GM11168 (cell line): ENCODE data around the gene COL21A1.
"Not testable (repeated sequence)": the region's sequence is repeated elsewhere in the genome, so short reads cannot be mapped to it uniquely, and the experiment has no call there.

ENCODE experiments used
- in situ Hi-C: fragments of 300-500 bp; cut with MboI; formaldehyde crosslinking; loops from one replicate; pipeline ENCODE4 v1.12.0; 2022; ENCODE audit warnings: low sequenced_read_pairs; ENCODE audit not compliant: unreplicated experiment

The COL21A1 gene

DNA sequence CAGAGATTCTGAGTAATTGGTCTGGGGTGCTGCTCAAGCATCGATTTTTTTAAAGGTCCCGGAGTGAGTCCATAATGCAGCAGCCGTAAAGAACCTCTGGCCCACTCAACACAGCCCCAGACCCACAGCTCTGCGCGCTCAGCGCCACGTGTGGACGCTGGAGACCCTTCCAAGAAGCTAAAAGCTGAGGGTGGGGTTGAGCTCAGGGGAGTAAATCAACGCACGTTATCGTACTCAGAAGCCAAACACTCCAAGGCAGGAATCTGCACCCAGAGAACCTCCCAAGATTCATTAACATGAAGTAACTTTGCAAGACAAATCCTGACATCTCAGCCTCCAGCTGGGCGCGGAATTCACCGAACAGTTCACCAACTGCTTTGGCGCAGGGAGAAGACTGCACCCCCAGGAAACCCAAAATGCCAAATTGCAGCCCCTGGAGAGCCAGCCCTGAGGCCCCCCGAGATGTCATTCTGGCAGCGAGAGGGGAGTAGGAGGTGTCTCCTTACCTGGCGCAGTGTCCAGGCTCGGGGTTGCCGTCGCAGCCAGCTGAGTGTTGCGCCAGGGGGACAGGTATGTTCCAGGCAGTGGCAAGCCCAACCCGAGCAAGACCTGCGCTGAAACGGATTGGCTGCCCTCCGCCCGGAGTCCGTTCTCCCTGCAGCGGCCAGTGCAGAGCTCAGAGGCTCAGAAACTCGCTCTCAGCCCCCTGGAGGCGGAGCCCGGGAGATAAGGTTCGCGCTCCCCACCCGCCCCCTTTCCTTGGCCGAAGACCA lies at the start of gene COL21A1:
Gene COL21A1, minus strand, starts transcription at position 700 of the 773 bp plus-strand sequence. CDS start 64,962 bp downstream, outside the sequence.
- in situ Hi-C loops = no loop called here

- in situ Hi-C loops = loop anchor here (25.0 kb wide), 1 partner anchor 306 kb away; no protein-coding TSS in a partner anchor
These were observed 46.4 kb upstream of the COL21A1 start for GRCh38 chr6:56293781-56294180.

GRCh38 chr6:56292505-56293181 lies 45.3 kb upstream of the COL21A1 start:
- in situ Hi-C loops = loop anchor here (25.0 kb wide), 1 partner anchor 305 kb away; no protein-coding TSS in a partner anchor

GRCh38 chr6:56291302-56291917 lies 44.0 kb upstream of the COL21A1 start:
- in situ Hi-C loops = loop anchor here (25.0 kb wide), 1 partner anchor 304 kb away; no protein-coding TSS in a partner anchor

- in situ Hi-C loops = loop anchor here (25.0 kb wide), 1 partner anchor 302 kb away; no protein-coding TSS in a partner anchor
These were observed 42.3 kb upstream of the COL21A1 start for GRCh38 chr6:56289721-56290120.

DNA sequence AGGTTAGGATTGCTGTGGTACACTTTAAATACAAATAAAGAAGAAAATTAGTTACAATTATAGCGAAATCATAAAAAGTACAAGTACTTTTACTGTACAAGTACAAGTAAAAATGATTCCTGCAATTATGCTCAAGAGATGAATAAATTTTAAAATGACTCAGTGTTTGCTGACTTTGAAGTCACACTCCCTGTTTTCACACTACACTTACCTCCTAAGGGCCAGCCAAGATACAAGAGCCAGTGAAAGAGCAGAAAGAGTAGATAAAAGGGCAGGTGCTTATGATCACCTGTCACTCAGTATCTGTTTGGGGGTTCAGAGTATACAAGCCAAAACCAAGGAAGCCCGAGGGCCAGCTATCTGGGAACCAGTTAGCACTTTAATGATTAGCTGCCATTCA lies 41.0 kb upstream of the COL21A1 start:
- in situ Hi-C loops = loop anchor here (25.0 kb wide), 1 partner anchor 301 kb away; no protein-coding TSS in a partner anchor

- in situ Hi-C loops = loop anchor here (25.0 kb wide), 1 partner anchor 295 kb away; no protein-coding TSS in a partner anchor
These were observed 35.0 kb upstream of the COL21A1 start for GRCh38 chr6:56282391-56282790.

DNA sequence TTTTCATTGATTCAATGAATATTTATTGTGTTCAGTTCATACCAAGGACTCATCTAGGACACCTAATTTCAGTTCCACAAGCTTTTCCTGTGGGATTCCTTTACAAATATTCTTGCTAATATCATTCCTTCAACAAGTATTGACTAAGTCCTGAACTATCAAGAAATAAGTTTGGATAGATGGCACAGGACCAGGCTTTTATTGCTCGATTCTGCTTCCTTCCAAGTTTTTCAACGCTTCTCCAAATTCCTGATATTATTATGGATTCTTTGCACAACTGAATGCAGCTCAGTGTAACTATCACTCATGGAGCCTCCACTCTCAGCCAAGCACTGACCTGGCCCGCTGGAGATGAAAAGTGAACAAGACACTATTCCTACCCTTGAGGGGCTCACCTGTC lies 32.7 kb upstream of the COL21A1 start:
- in situ Hi-C loops = loop anchor here (25.0 kb wide), 1 partner anchor 293 kb away; no protein-coding TSS in a partner anchor

DNA sequence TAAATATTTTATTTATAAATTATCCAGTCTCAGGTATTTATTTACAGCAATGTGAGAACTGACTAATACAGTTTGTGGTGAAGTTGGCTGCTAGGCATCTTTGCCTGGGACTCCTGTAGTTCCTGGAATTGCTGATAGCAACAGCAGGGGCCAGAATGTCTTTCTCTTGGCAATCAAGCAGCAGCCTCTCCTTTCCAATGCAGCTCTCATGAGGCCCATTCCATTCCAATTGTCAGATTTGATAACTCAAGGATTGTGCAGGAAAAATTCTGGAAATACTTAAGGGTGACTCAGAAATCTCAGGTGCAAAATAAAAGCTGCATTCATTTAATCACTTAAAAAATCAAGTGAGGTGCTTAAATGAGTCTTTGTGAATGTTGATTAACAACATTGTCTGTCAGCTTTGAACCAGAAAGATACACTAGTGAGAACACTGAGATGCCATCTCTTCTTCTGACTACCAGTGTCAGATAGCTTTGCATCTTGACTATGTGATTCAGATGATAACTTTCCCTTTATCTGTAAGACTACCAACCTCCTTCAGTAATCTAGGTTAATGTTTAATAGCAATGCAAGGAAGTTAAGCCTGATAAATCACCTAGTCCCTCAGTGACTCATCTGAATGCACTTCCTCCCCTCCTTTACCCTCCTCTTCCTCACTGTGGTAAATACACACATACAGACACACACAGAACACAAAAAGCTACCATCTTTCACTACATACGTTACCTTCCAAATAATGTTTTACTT lies 32.1 kb upstream of the COL21A1 start:
- in situ Hi-C loops = loop anchor here (25.0 kb wide), 1 partner anchor 292 kb away; no protein-coding TSS in a partner anchor

DNA sequence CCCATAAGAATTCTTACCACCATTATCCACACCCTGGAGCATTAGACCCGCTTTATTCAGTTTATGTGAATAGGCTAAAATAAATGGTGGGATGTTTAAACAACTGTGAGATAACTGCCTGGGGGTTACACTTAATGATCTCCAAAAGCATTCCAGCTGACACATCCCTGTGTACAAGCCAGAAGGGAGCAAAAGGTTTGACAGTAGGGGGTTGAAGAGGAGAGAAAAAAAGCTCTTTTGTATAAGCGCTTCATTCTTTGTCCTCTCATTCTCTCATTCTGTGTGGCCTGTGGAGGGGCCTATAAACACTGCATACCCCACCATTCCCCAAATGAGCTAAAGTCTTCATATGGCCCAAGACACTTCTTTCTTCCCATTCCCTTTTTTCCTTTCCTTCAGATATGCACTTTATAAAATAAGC lies 30.8 kb upstream of the COL21A1 start:
- in situ Hi-C loops = loop anchor here (25.0 kb wide), 1 partner anchor 291 kb away; no protein-coding TSS in a partner anchor

- in situ Hi-C loops = no loop called here
These were observed 23.5 kb upstream of the COL21A1 start for GRCh38 chr6:56270812-56271441.

GRCh38 chr6:56268266-56268665 lies 20.9 kb upstream of the COL21A1 start:
- in situ Hi-C loops = no loop called here

- in situ Hi-C loops = no loop called here
These were observed 18.6 kb upstream of the COL21A1 start for GRCh38 chr6:56266011-56266410.

GRCh38 chr6:56263596-56264315 lies 16.4 kb upstream of the COL21A1 start:
- in situ Hi-C loops = no loop called here

DNA sequence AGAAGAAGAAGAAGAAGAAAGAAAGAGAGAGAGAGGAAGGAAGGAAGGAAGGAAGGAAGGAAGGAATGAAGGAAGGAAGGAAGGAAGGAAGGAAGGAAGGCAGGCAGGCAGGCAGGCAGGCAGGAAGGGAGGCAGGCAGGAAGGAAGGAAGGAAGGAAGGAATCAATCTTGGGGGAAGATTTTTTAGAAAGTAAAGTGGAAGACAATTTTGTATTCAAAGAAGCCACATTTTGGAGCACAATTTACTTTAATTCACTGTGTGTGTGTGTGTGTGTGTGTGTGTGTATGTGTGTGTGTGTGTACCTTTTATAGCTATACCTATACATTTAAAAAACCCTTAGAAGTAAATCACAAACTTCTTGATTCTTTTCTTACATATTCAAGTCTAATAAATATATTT lies 13.2 kb upstream of the COL21A1 start:
- in situ Hi-C loops = not testable (repeated sequence)

DNA sequence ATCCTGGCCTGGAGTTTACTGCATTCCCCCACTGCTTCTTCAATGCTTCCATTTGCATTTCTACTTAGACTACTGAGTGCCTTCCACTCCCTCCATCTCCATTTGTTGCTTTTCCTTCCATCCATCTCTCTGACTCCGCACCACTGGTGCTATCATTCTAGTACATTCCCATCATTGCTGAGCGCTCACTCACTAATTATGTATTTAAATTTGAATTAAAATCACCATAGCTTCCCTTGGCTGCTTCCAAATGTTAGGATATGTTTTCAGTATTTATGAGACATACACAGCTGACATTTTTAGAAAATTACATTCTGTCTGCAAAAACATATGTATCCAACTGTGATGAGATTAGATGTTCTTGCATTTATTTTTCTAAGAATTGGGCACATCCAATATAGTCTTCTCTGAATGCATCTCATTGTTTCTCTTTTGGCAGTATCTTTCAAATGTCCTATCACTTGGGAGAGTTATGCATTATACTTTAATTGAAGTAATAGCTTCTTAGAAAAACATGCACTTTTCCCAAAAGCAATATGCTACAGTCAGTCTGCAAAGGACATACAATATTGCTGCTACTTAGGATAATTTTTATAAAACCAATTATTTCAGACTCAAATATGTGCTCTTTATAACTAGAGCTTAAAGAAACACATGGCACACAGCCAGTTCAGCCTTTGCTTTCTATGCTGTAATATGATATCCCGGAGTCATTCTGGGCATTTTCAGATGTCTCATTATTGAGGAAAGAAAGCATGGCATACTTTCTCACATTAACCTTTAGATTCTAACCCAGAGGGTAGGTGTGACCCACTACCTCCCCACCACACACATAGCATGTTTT lies 12.1 kb upstream of the COL21A1 start:
- in situ Hi-C loops = no loop called here

DNA sequence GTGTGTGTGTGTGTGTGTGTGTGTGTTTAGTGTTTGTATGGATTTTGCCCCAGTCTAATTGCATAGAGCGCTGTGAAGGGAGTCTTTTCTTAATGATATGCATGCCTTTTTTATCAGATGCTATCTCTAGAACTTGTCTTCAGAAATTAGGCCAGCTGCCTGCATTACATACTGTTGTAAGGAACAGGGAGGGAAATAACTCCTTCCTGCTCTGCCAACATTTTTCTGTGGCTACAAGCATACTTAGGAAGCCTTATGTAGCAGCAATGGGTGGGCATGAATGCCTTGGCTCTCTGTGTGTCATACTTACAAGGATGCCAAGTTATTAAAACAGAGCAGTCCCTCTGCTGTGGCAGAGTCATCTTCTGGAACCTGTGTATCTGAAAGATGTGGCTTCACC lies 8.0 kb upstream of the COL21A1 start:
- in situ Hi-C loops = no loop called here

DNA sequence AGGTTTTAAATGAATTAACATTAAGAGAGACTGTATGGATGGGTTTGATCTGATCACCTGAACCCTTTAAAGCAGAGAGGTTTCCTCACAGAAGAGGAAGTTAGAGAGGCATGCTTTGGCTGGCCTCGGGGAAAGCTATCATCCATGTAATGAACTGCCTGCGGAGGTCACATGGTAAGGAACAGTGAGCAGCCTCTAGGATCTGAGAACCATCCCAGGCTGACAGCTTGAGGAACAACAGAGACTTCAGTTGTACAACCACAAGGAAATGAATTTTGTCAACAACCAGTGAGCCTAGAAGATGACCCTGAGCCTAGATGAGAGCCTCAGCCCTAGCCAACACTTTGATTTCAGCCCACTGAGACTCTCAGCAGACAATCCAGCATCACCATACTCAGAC lies 2.9 kb upstream of the COL21A1 start:
- in situ Hi-C loops = no loop called here
